Transverse colon (tissue), 3 donors: Measurements from ENCODE around the gene ARAP2.

Experiments used
- EP300 ChIP-seq: sonication (generic); formaldehyde crosslinking; IDR thresholded peaks from one replicate; pipeline ENCODE4 v1.6.1; 2017; ENCODE audit warnings: antibody characterized with exemption, low read depth
- POLR2A ChIP-seq: fragments of 450-650 bp; IDR thresholded peaks from one replicate; pipeline ENCODE4 v1.6.1; 2016; ENCODE audit warnings: antibody characterized with exemption, mild to moderate bottlenecking, moderate library complexity
- TF ChIP-seq, protein P1 (sequence below), 5 experiments: fragments of 200-600 bp in 3 of 5; fragments of 450-650 bp in 2 of 5; sonication (generic) in 3 of 5; IDR thresholded peaks; 1 replicate in 2 of 5; 2 replicates in 3 of 5; pipeline ENCODE4 v1.5.1; 2016 to 2017; ENCODE audit warnings: antibody characterized with exemption in 5 of 5, inconsistent platforms in 3 of 5, mild to moderate bottlenecking in 2 of 5, moderate library complexity in 1 of 5

DNA sequence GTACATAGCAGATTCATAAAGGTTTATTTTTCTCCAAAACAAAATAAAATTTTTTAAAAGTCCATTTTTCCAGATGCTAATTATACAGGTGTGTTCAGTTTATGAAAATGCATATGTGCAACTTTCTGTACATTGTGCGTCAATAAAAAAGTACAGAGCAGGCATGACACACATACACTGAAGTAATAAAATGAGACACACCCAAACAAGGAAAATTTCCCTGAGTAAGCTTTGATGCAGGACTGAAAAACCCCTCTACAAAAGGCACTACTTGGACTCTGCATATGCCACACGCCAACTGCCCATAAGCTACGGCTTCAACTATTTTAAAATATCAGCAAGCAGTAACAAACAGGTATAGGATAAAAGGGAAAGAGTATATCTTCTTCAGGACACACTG, 13.8 kb downstream of the ARAP2 start:
- TF ChIP-seq, protein P1, sequence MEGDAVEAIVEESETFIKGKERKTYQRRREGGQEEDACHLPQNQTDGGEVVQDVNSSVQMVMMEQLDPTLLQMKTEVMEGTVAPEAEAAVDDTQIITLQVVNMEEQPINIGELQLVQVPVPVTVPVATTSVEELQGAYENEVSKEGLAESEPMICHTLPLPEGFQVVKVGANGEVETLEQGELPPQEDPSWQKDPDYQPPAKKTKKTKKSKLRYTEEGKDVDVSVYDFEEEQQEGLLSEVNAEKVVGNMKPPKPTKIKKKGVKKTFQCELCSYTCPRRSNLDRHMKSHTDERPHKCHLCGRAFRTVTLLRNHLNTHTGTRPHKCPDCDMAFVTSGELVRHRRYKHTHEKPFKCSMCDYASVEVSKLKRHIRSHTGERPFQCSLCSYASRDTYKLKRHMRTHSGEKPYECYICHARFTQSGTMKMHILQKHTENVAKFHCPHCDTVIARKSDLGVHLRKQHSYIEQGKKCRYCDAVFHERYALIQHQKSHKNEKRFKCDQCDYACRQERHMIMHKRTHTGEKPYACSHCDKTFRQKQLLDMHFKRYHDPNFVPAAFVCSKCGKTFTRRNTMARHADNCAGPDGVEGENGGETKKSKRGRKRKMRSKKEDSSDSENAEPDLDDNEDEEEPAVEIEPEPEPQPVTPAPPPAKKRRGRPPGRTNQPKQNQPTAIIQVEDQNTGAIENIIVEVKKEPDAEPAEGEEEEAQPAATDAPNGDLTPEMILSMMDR (IDR thresholded peaks at IDR 0.05): no peak
- no peak for TF ChIP-seq POLR2A
- TF ChIP-seq EP300: no peak
